Measurements from ENCODE around the gene CD209. TPM values are rescaled to one million over a fixed set of nuclear protein-coding genes. Genes with fewer than 3 reads are reported as not detected.

CD209 gene
- total and polyA plus RNA-seq, 2 of the 8 experiments (the other 6 are each of a cell fraction or from before 2014, with no cell fraction given): 0.05 to 0.22 TPM

GRCh38 chr19:7730286-7731217 lies 16.8 kb downstream of the CD209 start:
- 14% methylated on average over 23 of the region's 78 CpGs; no CpG with 5 or more reads in 1 of the 2 experiments for WGBS, 2 experiments (ENCODE audit: extremely low coverage in 1 of 2, insufficient coverage in 1 of 2, insufficient read length in 1 of 2, insufficient replicate concordance in 2 of 2, low coverage in 1 of 2, low lambda C conversion rate in 2 of 2, missing lambda C conversion rate in 1 of 2)
- Histone ChIP-seq H3K79me1 (ENCODE audit: low read depth, low read length) (no peaks in the 10 kb centered on the region), H4K5ac (ENCODE audit: insufficient read length, low read depth, low read length) (no peak overlapping the region), H3K4ac (replicated peaks; ENCODE audit: insufficient read length, low read depth, low read length) (no peak overlapping the region), H3K9ac (replicated peaks in 1 of 4; ENCODE audit: extremely low read depth in 1 of 4, low read depth in 3 of 4, low read length in 3 of 4) (no peak overlapping the region), H4K91ac (replicated peaks; ENCODE audit: insufficient read length, low read length) (no peak overlapping the region), H3K4me1 (replicated peaks in 1 of 4; ENCODE audit: control insufficient read depth in 3 of 4, insufficient read depth in 4 of 4, low read length in 3 of 4) (peaks cover 0 to 15% (median 9%) of the 10 kb centered on the region in 4 experiments; a peak in 6 of 7 replicates), H3K56ac (replicated peaks; ENCODE audit: insufficient read length, low read depth, low read length) (no peak overlapping the region), H4K8ac (ENCODE audit: extremely low read depth, insufficient read depth, low read length) (peak overlapping the region; percentile 44), H2BK15ac (ENCODE audit: low read length) (no peak overlapping the region), H3K14ac (ENCODE audit: insufficient read length) (no peak overlapping the region), H2BK20ac (ENCODE audit: low read length) (no peak overlapping the region), H2BK12ac (ENCODE audit: low read depth, low read length) (no peak overlapping the region), H3K4me3 (ENCODE audit: extremely low read depth in 1 of 4, insufficient read depth in 2 of 4, low read depth in 3 of 4, low read length in 4 of 4) (peak overlapping the region; percentile 32 to 63 (median 40); a peak in 7 of 8 replicates), H3K27ac (ENCODE audit: low read depth, low read length) (no peak overlapping the region), H3K4me2 (ENCODE audit: insufficient read depth in 1 of 2, low read depth in 2 of 2, low read length in 2 of 2) (peak overlapping the region; percentile 96 to 98), H3K23ac (ENCODE audit: insufficient read length) (no peak overlapping the region), H2AFZ (ENCODE audit: low read length) (no peak overlapping the region), H3K79me2 (ENCODE audit: control insufficient read depth in 1 of 2, insufficient read depth in 2 of 2, low read length in 2 of 2) (no peaks in the 10 kb centered on the region), H2AK5ac (ENCODE audit: low read depth, low read length) (no peak overlapping the region), H3K36me3 (ENCODE audit: control insufficient read depth in 2 of 4, insufficient read depth in 4 of 4, low read length in 3 of 4) (no peaks in the 10 kb centered on the region), H4K20me1 (replicated peaks in 1 of 2; ENCODE audit: control insufficient read depth in 1 of 2, insufficient read depth in 2 of 2, low read length in 2 of 2) (peaks cover 0 to 3% of the 10 kb centered on the region in 2 experiments), H2BK5ac (ENCODE audit: low read depth, low read length) (no peak overlapping the region), H3K27me3 (replicated peaks in 1 of 4; ENCODE audit: control insufficient read depth in 3 of 4, extremely low read depth in 1 of 4, insufficient read depth in 3 of 4, low read length in 3 of 4) (peaks cover 27 to 45% (median 44%) of the 10 kb centered on the region in 4 experiments), H3K23me2 (ENCODE audit: low read depth, low read length) (peaks cover 8% of the 10 kb centered on the region; the same call in 1 of the 2 replicates), H3K9me3 (ENCODE audit: insufficient read depth in 2 of 2, low read depth in 1 of 2, low read length in 1 of 2) (no peaks in the 10 kb centered on the region), H3K18ac (ENCODE audit: extremely low read depth, low read length) (no peak overlapping the region; the same call in 1 of the 2 replicates), H2BK120ac (replicated peaks; ENCODE audit: low read depth, low read length) (no peak overlapping the region)
- DNase-seq (ENCODE audit: low read depth in 1 of 2, low spot score in 2 of 2): no peak
- POLR2A ChIA-PET (ENCODE audit: partially characterized antibody): interaction anchor here (1.4 kb wide), 1 partner anchor 42 kb away, joined by 4 read pairs; no protein-coding TSS in a partner anchor
- FAIRE-seq: no peak
- CTCF ChIA-PET (ENCODE audit: partially characterized antibody): interaction anchor here (0.6 kb wide), 1 partner anchor 25 kb away, joined by 3 read pairs; no protein-coding TSS in a partner anchor
- TF ChIP-seq E2F6 (IDR thresholded peaks at IDR 0.05) (0 out of 2 replicates have a peak, but pooled peaks have one; percentile 7), HDAC2 (IDR thresholded peaks at IDR 0.05; ENCODE audit: borderline replicate concordance in 1 of 2, low read depth in 2 of 2, low read length in 2 of 2) (no peak), ATF3 (IDR thresholded peaks at IDR 0.05; ENCODE audit: insufficient read depth, low read depth, low read length) (no peak), MAX (IDR thresholded peaks at IDR 0.05) (peak; percentile 74), SUZ12 (IDR thresholded peaks at IDR 0.05; ENCODE audit: low read length) (peak; percentile 68), RXRA (IDR thresholded peaks at IDR 0.05; ENCODE audit: insufficient read depth, low read depth, low read length) (0 out of 2 replicates have a peak, but pooled peaks have one; percentile 53), EZH2 (IDR thresholded peaks at IDR 0.05; ENCODE audit: low read depth, low read length, severe bottlenecking) (peak; percentile 47)

All from H1 (cell line).